ENCODE results near the gene ABR.
"Not testable (repeated sequence)": the region's sequence is repeated elsewhere in the genome, so short reads cannot be mapped to it uniquely, and the experiment has no call there.

The ABR gene

DNA sequence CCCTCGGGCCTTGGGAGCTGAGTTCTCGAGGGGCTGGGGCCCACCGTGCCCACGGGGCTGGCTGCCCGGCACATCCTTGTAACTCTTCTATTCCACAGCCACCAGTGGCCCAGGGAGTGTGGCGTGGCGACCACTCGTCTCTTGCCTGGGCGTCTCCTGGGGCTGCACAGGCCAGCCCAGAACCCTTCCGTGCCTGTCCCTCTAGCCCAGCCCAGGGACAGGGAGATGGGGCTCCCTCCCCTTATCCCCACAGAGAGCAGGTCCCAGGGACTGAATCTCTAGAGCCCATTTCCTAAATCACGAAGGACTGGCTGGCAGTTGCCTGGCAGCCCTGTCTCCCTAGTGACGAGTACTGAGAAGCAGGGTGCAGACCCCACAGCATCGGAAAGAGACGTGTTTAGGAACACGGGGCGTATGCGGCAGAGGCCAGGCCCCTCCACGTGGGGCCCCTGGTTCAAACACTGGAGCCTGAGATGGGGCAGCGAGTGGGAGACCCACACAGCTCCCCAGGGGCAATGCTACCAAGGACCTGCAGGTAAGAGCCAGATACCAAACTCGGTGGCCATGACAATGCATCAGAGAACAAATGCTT, 131.8 kb downstream of the ABR start:
- Histone ChIP-seq H3K27ac (ENCODE audit: low read length) (no peak overlapping the region), H3K27me3 (replicated peaks; ENCODE audit: insufficient read depth, low read length) (no peaks in the 10 kb centered on the region)
- DNase-seq = no peak

DNA sequence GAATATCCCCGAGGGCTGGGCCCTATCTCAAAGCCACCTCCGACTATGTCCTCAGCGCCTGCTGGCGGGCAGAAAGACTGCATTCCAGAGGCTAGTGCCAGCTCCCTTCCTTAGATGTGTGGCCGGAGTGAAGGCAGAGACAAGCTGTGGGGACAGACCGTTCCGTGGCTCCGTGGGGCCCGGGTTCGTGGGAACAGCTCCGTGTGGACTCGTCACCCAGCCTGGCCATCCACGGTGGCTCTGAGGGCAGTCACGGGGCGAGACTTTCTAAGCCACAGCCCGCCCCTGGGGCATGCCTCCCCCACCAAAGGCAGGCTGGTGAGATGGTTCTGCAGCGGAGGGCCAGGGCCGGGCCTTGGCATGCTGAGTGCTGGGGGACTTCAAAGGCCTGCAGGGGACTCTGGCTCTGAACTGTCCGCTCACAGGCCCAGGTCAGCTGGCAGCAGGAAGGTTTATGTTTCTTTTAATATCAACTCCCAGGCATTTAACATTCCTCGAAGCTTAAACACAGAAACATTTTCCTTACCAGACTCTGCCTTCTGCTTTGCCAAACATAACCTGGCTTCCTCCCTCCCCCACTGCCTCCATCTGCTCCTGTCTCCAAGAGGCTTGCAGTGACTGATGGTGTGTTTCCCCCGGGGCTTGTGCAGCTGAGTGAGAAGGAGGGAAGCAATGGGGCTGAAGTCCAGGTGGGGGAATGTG, 132.5 kb downstream of the ABR start:
- no peaks in the 10 kb centered on the region for H3K9me2 ChIP-seq (replicated peaks; ENCODE audit: insufficient read depth, low read length)
- TF ChIP-seq EZH2phosphoT487 (IDR thresholded peaks at IDR 0.05; ENCODE audit: low read length) (no peak), EZH2 (optimal IDR thresholded peaks at IDR 0.05; ENCODE audit: low read depth, low read length) (no peak)
- TF ChIP-seq, protein P1, sequence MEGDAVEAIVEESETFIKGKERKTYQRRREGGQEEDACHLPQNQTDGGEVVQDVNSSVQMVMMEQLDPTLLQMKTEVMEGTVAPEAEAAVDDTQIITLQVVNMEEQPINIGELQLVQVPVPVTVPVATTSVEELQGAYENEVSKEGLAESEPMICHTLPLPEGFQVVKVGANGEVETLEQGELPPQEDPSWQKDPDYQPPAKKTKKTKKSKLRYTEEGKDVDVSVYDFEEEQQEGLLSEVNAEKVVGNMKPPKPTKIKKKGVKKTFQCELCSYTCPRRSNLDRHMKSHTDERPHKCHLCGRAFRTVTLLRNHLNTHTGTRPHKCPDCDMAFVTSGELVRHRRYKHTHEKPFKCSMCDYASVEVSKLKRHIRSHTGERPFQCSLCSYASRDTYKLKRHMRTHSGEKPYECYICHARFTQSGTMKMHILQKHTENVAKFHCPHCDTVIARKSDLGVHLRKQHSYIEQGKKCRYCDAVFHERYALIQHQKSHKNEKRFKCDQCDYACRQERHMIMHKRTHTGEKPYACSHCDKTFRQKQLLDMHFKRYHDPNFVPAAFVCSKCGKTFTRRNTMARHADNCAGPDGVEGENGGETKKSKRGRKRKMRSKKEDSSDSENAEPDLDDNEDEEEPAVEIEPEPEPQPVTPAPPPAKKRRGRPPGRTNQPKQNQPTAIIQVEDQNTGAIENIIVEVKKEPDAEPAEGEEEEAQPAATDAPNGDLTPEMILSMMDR (IDR thresholded peaks at IDR 0.05; ENCODE audit: low read length) = no peak
- no peaks in the 10 kb centered on the region for H3K27me3 ChIP-seq (replicated peaks; ENCODE audit: insufficient read depth, low read length)
- no peaks in the 10 kb centered on the region for H3K36me3 ChIP-seq (replicated peaks; ENCODE audit: insufficient read depth, low read length)
- no peak overlapping the region for H3K4me2 ChIP-seq (ENCODE audit: low read depth, low read length)
- H3K27ac ChIP-seq (ENCODE audit: low read length) = no peak overlapping the region
- H2AFZ ChIP-seq (ENCODE audit: low read length) = no peak overlapping the region
- no peaks in the 10 kb centered on the region for H4K20me1 ChIP-seq (ENCODE audit: insufficient read depth, low read length)
- H3K9me3 ChIP-seq (replicated peaks; ENCODE audit: insufficient read depth, low read length) = no peaks in the 10 kb centered on the region
- peaks cover 12% of the 10 kb centered on the region for H3K79me2 ChIP-seq (ENCODE audit: low read length)
- no peaks in the 10 kb centered on the region for H3F3A ChIP-seq (ENCODE audit: insufficient read depth, low read length)
- DNase-seq = no peak
- H3K4me1 ChIP-seq (ENCODE audit: low read length) = no peaks in the 10 kb centered on the region
- H3K9ac ChIP-seq (ENCODE audit: low read length) = no peak overlapping the region
- H3K4me3 ChIP-seq (ENCODE audit: low read length) = no peak overlapping the region

More for the DNA sequence above, 131.8 kb downstream of the ABR start:
- no peaks in the 10 kb centered on the region for H3K9me3 ChIP-seq (replicated peaks; ENCODE audit: insufficient read depth, low read length)
- no peaks in the 10 kb centered on the region for H4K20me1 ChIP-seq (ENCODE audit: insufficient read depth, low read length)
- TF ChIP-seq, protein P1 (IDR thresholded peaks at IDR 0.05; ENCODE audit: low read length) = no peak
- TF ChIP-seq EZH2phosphoT487 (IDR thresholded peaks at IDR 0.05; ENCODE audit: low read length) (no peak), EZH2 (optimal IDR thresholded peaks at IDR 0.05; ENCODE audit: low read depth, low read length) (no peak)
- no peaks in the 10 kb centered on the region for H3K36me3 ChIP-seq (replicated peaks; ENCODE audit: insufficient read depth, low read length)
- H3K4me1 ChIP-seq (ENCODE audit: low read length) = no peaks in the 10 kb centered on the region
- no peaks in the 10 kb centered on the region for H3K9me2 ChIP-seq (replicated peaks; ENCODE audit: insufficient read depth, low read length)
- H3K9ac ChIP-seq (ENCODE audit: low read length) = no peak overlapping the region
- no peaks in the 10 kb centered on the region for H3F3A ChIP-seq (ENCODE audit: insufficient read depth, low read length)
- no peak overlapping the region for H3K4me3 ChIP-seq (ENCODE audit: low read length)
- peaks cover 6% of the 10 kb centered on the region for H3K79me2 ChIP-seq (ENCODE audit: low read length)
- H2AFZ ChIP-seq (ENCODE audit: low read length) = no peak overlapping the region
- no peak overlapping the region for H3K4me2 ChIP-seq (ENCODE audit: low read depth, low read length)

DNA sequence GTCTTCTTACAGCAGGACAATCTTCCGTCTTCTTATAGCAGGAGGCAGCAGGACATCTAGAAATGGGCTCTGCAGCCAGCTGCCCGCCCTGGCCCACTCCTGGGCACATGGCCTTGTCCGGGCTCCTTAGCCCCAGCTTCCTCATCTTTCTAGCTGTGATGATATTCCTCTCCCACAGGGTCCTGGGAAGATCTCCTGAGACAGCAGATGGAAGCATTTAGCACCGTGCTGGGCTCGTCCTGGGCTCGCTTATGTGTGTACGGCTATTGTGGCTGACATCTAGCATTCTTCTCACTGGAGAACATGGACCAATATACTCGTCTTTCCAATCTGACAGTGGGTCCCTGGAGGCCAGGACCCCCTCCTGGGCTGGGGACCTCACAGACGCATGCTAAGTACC, 134.3 kb downstream of the ABR start:
- Histone ChIP-seq H3K4me3 (ENCODE audit: low read length) (no peak overlapping the region), H3K4me2 (ENCODE audit: low read depth, low read length) (no peak overlapping the region), H2AFZ (ENCODE audit: low read length) (no peak overlapping the region), H3K9ac (ENCODE audit: low read length) (no peak overlapping the region), H3K9me2 (replicated peaks; ENCODE audit: insufficient read depth, low read length) (no peaks in the 10 kb centered on the region), H3F3A (ENCODE audit: insufficient read depth, low read length) (no peaks in the 10 kb centered on the region), H3K4me1 (ENCODE audit: low read length) (no peaks in the 10 kb centered on the region), H3K79me2 (ENCODE audit: low read length) (peaks cover 18% of the 10 kb centered on the region), H3K27me3 (replicated peaks; ENCODE audit: insufficient read depth, low read length) (no peaks in the 10 kb centered on the region), H3K9me3 (replicated peaks; ENCODE audit: insufficient read depth, low read length) (no peaks in the 10 kb centered on the region), H3K27ac (ENCODE audit: low read length) (no peak overlapping the region), H3K36me3 (replicated peaks; ENCODE audit: insufficient read depth, low read length) (no peaks in the 10 kb centered on the region), H4K20me1 (ENCODE audit: insufficient read depth, low read length) (no peaks in the 10 kb centered on the region)
- TF ChIP-seq, protein P1 (IDR thresholded peaks at IDR 0.05; ENCODE audit: low read length) = no peak
- TF ChIP-seq EZH2 (optimal IDR thresholded peaks at IDR 0.05; ENCODE audit: low read depth, low read length) (no peak), EZH2phosphoT487 (IDR thresholded peaks at IDR 0.05; ENCODE audit: low read length) (no peak)
- no peak for DNase-seq

DNA sequence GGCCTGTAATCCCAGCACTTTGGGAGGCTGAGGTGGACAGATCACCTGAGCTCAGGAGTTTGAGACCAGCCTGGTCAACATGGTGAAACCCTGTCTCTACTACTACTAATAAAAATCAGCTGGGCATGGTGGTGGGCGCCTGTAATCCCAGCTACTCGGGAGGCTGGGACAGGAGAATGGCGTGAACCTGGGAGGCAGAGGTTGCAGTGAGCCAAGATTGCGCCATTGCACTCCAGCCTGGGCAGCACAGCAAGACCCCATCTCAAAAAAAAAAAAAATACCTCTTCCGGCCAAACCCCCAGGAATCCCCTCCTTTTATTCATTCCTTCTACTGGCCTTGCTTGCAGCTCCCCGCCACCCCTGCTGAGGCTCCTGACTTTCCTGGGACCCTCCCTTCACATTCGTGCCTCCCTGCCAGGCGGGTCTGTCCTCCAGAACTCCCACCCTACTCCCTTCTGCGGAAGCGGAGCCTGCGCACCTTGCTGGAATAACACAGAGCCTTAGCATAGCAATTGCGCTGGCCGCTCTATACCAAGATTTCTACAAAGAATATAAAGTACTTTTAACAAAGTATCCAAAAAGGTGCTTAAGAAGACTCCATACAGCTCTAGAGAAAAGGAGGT, 135.3 kb downstream of the ABR start:
- H3K4me1 ChIP-seq (ENCODE audit: low read length); H4K20me1 ChIP-seq (ENCODE audit: insufficient read depth, low read length); DNase-seq; H3K27ac ChIP-seq (ENCODE audit: low read length); H3K27me3 ChIP-seq (replicated peaks; ENCODE audit: insufficient read depth, low read length); H3F3A ChIP-seq (ENCODE audit: insufficient read depth, low read length); H3K9me3 ChIP-seq (replicated peaks; ENCODE audit: insufficient read depth, low read length); H3K9ac ChIP-seq (ENCODE audit: low read length); H3K9me2 ChIP-seq (replicated peaks; ENCODE audit: insufficient read depth, low read length); H3K4me2 ChIP-seq (ENCODE audit: low read depth, low read length); H3K36me3 ChIP-seq (replicated peaks; ENCODE audit: insufficient read depth, low read length); H2AFZ ChIP-seq (ENCODE audit: low read length); H3K4me3 ChIP-seq (ENCODE audit: low read length): not testable (repeated sequence)
- H3K79me2 ChIP-seq (ENCODE audit: low read length) = peaks cover 21% of the 10 kb centered on the region

All from MM.1S (cell line).